ENCODE measurements around the gene CD14. TPM values are rescaled to one million over a fixed set of nuclear protein-coding genes. Genes with fewer than 3 reads are reported as not detected.
"Not testable (repeated sequence)": the region's sequence is repeated elsewhere in the genome, so short reads cannot be mapped to it uniquely, and the experiment has no call there.

The CD14 gene
- total and polyA plus RNA-seq, 4 donors = 34.9 to 205 (median 109) TPM

DNA sequence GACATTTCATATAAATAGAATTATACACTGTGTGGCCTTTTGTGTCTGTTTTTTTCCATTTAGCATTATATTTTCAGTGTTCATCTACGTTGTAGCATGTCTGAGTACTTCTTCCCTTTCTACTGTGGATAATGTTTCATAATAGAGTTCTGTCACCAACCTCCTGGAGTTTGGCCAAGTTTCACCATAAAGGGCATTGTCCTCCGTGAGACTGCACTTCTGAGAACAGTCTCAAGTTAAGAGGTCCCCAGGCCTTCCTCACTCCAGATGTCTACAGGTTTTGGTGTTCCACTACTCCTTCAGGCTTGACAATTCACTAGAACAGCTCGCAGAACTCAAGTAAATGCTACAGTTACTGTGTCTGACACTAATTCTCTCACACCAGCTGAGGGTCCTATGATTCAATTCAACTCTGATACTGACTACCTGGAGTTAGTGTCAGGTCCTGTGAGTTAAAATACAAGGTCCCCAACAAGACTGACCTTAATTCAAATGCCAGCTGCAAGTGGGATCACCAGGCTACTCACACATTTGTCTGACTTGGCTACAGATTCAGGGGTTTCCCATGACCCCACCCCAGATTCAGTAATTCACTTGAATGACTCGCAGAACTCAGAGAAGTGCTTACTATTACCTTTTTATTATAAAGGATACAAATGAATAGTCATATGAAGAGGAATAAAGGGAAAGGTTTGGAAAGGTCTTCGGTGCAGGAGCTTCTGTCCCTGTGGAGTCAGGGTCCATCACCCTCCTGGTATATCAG is 37.3 kb downstream of the CD14 start:
- no peak for ATAC-seq (ENCODE audit: low FRiP score)
- no peaks in the 10 kb centered on the region for H3K27me3 ChIP-seq (ENCODE audit: control insufficient read depth in 1 of 2, insufficient read depth in 2 of 2, low read length in 1 of 2)
- no peaks in the 10 kb centered on the region for H3K9me3 ChIP-seq (ENCODE audit: control insufficient read depth, low read length)
- no peaks in the 10 kb centered on the region for H3K4me1 ChIP-seq (ENCODE audit: control insufficient read depth in 1 of 2, insufficient read depth in 2 of 2, low read length in 2 of 2)
- H3K4me3 ChIP-seq (ENCODE audit: low read length in 2 of 2) = no peak overlapping the region
- intact Hi-C loops (cut with DNase I) = no loop called here
- peak in 1 of 2 donors; percentile 60 for DNase-seq
- 74 to 78% methylated on average over 5 of the region's 5 CpGs for WGBS, 2 donors
- no peak overlapping the region for H3K27ac ChIP-seq (ENCODE audit: low read depth in 1 of 2, low read length in 2 of 2)
- H3K36me3 ChIP-seq (ENCODE audit: control insufficient read depth in 1 of 2, insufficient read depth in 2 of 2, low read length in 1 of 2) = no peaks in the 10 kb centered on the region

DNA sequence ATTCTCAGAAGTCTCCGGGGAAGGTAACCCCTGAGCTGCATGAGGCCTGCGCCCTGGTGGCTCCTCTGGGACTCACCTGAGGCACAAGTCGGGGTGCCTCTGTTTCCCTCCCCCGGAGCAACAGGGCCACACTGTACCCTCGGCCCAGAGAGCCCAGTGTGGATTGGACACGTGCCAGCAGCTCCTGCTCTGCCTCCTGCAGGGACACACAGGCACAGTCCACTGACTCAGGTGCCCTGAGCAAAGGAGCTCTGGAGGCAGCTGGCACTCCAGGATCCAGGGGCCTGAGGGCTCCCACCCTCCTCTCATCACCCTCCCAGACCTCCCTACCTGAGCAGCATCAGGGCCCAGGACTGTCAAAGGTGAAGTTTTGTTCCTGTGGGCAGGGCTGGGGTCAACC is 38.8 kb downstream of the CD14 start:
- H3K27me3 ChIP-seq (ENCODE audit: control insufficient read depth in 1 of 2, insufficient read depth in 2 of 2, low read length in 1 of 2) = no peaks in the 10 kb centered on the region
- H3K9me3 ChIP-seq (ENCODE audit: control insufficient read depth, low read length) = no peaks in the 10 kb centered on the region
- no peak overlapping the region for H3K4me3 ChIP-seq (ENCODE audit: low read length in 2 of 2)
- ATAC-seq (ENCODE audit: low FRiP score) = no peak
- no peak overlapping the region for H3K27ac ChIP-seq (ENCODE audit: low read depth in 1 of 2, low read length in 2 of 2)
- H3K4me1 ChIP-seq (ENCODE audit: control insufficient read depth in 1 of 2, insufficient read depth in 2 of 2, low read length in 2 of 2) = no peaks in the 10 kb centered on the region
- H3K36me3 ChIP-seq (ENCODE audit: control insufficient read depth in 1 of 2, insufficient read depth in 2 of 2, low read length in 1 of 2) = no peaks in the 10 kb centered on the region
- intact Hi-C loops (cut with DNase I) = no loop called here
- WGBS, 2 donors = 75 to 76% methylated on average over 6 of the region's 6 CpGs
- DNase-seq = peak; percentile 56 to 77

DNA sequence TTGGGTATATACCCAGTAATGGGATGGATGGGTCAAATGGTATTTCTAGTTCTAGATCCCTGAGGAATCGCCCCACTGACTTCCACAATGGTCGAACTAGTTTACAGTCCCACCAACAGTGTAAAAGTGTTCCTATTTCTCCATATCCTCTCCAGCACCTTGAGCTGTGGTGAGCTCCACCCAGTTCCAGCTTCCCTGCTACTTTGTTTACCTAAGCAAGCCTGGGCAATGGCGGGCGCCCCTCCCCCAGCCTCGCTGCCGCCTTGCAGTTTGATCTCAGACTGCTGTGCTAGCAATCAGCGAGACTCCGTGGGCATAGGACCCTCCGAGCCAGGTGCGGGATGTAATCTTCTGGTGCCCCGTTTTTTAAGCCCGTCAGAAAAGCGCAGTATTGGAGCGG is 39.9 kb downstream of the CD14 start:
- ATAC-seq (ENCODE audit: low FRiP score); H3K27me3 ChIP-seq (ENCODE audit: control insufficient read depth in 1 of 2, insufficient read depth in 2 of 2, low read length in 1 of 2); H3K36me3 ChIP-seq (ENCODE audit: control insufficient read depth in 1 of 2, insufficient read depth in 2 of 2, low read length in 1 of 2); H3K27ac ChIP-seq (ENCODE audit: low read depth in 1 of 2, low read length in 2 of 2); H3K4me1 ChIP-seq (ENCODE audit: control insufficient read depth in 1 of 2, insufficient read depth in 2 of 2, low read length in 2 of 2); DNase-seq; intact Hi-C loops (cut with DNase I); H3K9me3 ChIP-seq (ENCODE audit: control insufficient read depth, low read length); H3K4me3 ChIP-seq (ENCODE audit: low read length in 2 of 2): not testable (repeated sequence)
- 45 to 52% methylated on average over 10 to 13 of the region's 14 CpGs for WGBS, 2 donors

DNA sequence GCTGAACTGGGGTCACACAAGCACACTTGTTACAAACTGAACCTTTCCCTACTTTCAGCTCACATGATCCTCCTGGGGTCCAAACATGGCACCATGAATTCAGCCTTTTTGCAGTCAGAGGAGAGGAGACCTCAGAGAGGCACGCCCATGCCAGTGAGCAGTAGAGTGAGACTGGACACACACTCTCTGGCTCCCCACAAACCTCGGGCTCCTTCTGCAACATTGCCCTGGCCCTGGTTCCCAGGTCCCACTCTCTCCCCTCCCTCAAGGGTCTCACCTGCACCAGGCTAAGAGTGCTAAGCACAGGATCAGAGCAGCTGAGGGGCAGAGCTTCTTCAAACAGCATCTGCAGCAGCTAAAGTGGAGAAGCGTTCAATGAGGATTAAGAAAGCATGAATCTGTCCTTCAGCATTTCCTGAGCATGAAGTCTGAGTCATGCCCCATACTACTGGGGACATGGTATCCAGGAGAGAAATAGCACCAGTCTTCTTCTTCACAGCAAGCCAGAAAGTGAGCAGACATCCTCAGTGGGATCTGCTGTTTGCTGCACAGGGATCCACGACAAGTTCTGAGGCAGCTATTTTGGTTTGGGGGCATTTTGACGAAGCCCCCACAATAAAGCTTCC is 41.1 kb downstream of the CD14 start:
- no peak overlapping the region for H3K27ac ChIP-seq (ENCODE audit: low read depth in 1 of 2, low read length in 2 of 2)
- H3K9me3 ChIP-seq (ENCODE audit: control insufficient read depth, low read length) = no peaks in the 10 kb centered on the region
- H3K36me3 ChIP-seq (ENCODE audit: control insufficient read depth in 1 of 2, insufficient read depth in 2 of 2, low read length in 1 of 2) = no peaks in the 10 kb centered on the region
- no peaks in the 10 kb centered on the region for H3K4me1 ChIP-seq (ENCODE audit: control insufficient read depth in 1 of 2, insufficient read depth in 2 of 2, low read length in 2 of 2)
- no peaks in the 10 kb centered on the region for H3K27me3 ChIP-seq (ENCODE audit: control insufficient read depth in 1 of 2, insufficient read depth in 2 of 2, low read length in 1 of 2)
- ATAC-seq (ENCODE audit: low FRiP score) (no peak), DNase-seq (no peak)
- 80% methylated on average over 5 of the region's 5 CpGs for WGBS, 2 donors
- intact Hi-C loops (cut with DNase I) = no loop called here
- no peak overlapping the region for H3K4me3 ChIP-seq (ENCODE audit: low read length in 2 of 2)

DNA sequence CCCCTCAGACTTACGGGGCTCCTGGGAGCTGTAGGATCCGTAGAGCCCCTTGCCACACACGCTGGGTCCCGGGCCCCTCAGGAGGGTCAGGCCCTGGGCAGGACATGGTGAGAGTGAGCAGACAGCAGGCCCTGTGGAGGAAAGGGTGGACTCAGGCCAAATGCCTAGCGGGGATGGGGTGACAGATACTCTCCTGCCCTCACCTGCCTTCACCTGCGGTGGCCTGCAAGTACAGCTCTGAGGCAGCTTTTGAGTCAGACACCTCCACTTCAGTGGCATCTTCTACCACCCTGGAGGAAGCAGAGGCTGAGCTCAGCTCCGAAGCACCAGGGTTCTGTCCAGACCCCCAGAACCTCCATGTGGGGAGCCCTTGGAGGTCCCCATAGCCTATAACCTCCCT is 42.1 kb downstream of the CD14 start:
- H3K4me1 ChIP-seq (ENCODE audit: control insufficient read depth in 1 of 2, insufficient read depth in 2 of 2, low read length in 2 of 2) = no peaks in the 10 kb centered on the region
- H3K27ac ChIP-seq (ENCODE audit: low read depth in 1 of 2, low read length in 2 of 2) = no peak overlapping the region
- ATAC-seq (ENCODE audit: low FRiP score) = no peak
- WGBS, 2 donors = 87 to 89% methylated on average over 7 of the region's 7 CpGs
- no peak for DNase-seq
- no peaks in the 10 kb centered on the region for H3K27me3 ChIP-seq (ENCODE audit: control insufficient read depth in 1 of 2, insufficient read depth in 2 of 2, low read length in 1 of 2)
- no peak overlapping the region for H3K4me3 ChIP-seq (ENCODE audit: low read length in 2 of 2)
- no peaks in the 10 kb centered on the region for H3K36me3 ChIP-seq (ENCODE audit: control insufficient read depth in 1 of 2, insufficient read depth in 2 of 2, low read length in 1 of 2)
- intact Hi-C loops (cut with DNase I) = no loop called here
- no peaks in the 10 kb centered on the region for H3K9me3 ChIP-seq (ENCODE audit: control insufficient read depth, low read length)

DNA sequence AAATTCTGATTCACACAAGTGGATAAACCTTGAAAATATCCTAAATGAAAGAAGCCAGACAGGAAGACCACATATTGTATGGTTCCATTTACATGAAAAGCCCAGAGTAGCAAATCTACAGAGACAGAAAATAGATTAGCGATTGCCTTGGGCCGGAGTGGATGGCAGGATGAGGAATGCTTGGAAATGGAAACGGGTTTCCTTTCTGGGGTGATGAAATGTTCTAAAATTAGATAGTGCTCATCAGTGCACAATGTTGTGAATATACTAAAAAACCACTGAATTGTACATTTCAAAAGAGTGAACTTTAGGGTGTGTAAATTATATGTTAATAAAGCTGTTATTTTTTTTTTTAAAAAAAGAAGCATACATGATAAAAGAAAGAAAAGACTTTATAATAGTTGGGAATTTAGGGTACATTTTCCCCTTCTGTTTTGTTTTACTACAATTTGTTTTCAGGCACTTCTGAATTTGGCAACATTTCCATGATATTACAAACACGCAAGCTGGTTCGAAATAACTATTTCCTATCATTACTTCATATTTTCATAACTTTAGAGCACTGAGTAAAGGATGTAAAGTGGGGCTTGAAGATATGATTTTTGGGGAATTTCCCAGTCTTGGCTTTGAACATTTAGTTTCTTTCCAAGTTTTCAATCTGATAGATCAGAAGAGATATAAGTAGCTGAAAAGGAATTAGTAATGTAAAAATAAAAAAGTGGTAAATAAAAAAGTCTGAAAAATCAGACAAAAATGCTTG is 44.5 kb downstream of the CD14 start:
- Histone ChIP-seq H3K27ac (ENCODE audit: low read depth in 1 of 2, low read length in 2 of 2) (no peak overlapping the region), H3K36me3 (ENCODE audit: control insufficient read depth in 1 of 2, insufficient read depth in 2 of 2, low read length in 1 of 2) (no peaks in the 10 kb centered on the region), H3K27me3 (ENCODE audit: control insufficient read depth in 1 of 2, insufficient read depth in 2 of 2, low read length in 1 of 2) (no peaks in the 10 kb centered on the region), H3K9me3 (ENCODE audit: control insufficient read depth, low read length) (no peaks in the 10 kb centered on the region), H3K4me3 (ENCODE audit: low read length in 2 of 2) (no peak overlapping the region), H3K4me1 (ENCODE audit: control insufficient read depth in 1 of 2, insufficient read depth in 2 of 2, low read length in 2 of 2) (no peaks in the 10 kb centered on the region)
- 17 to 21% methylated on average over 5 of the region's 5 CpGs for WGBS, 2 donors
- ATAC-seq (ENCODE audit: low FRiP score) (peak; percentile 73), DNase-seq (no peak)
- intact Hi-C loops (cut with DNase I) = no loop called here

DNA sequence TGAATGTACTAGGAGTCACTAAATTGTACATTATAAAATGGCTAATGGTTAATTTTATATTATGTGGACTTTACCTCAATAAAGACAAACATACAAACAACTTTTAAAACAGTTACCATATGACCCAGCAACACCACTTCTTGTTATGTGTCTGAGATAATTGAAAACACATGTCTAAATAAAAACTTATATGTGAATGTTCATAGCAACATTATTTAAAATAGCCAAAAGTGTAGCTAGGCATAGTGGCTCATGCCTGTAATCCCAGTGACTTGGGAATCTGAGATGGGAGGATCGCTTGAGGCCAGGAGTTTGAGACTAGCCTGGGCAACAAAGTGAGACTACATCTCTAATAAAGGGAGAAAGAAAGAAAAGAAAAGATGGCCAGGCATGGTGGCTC is 45.5 kb downstream of the CD14 start:
- Histone ChIP-seq H3K9me3 (ENCODE audit: control insufficient read depth, low read length) (no peaks in the 10 kb centered on the region), H3K27ac (ENCODE audit: low read depth in 1 of 2, low read length in 2 of 2) (no peak overlapping the region), H3K36me3 (ENCODE audit: control insufficient read depth in 1 of 2, insufficient read depth in 2 of 2, low read length in 1 of 2) (no peaks in the 10 kb centered on the region), H3K4me3 (ENCODE audit: low read length in 2 of 2) (no peak overlapping the region), H3K4me1 (ENCODE audit: control insufficient read depth in 1 of 2, insufficient read depth in 2 of 2, low read length in 2 of 2) (no peaks in the 10 kb centered on the region), H3K27me3 (ENCODE audit: control insufficient read depth in 1 of 2, insufficient read depth in 2 of 2, low read length in 1 of 2) (no peaks in the 10 kb centered on the region)
- ATAC-seq (ENCODE audit: low FRiP score) (no peak), DNase-seq (no peak)
- WGBS, 2 donors = 93 to 95% methylated on average over 1 of the region's 1 CpG
- intact Hi-C loops (cut with DNase I) = no loop called here

Measured in aorta (tissue), 5 donors.